Trophoblast cell (in vitro differentiated cells and primary cell): ENCODE results near the gene XXYLT1.
A peak's percentile ranks its signal among the peaks of the same experiment; 100 is the strongest.

ENCODE experiments used
- DNase-seq, 2 donors: peaks; one replicate each; pipeline ENCODE4 v3.0.0-alpha.2; 2016
- H2AFZ ChIP-seq: 2 replicates; pipeline ENCODE4 v1.6.1; 2013; ENCODE audit warnings: low read length, moderate library complexity, mild to moderate bottlenecking; ENCODE audit not compliant: insufficient read depth, poor library complexity
- H2AK5ac ChIP-seq: 2 replicates; pipeline ENCODE4 v1.6.1; 2013; ENCODE audit warnings: mild to moderate bottlenecking, low read length
- H2BK120ac ChIP-seq: 2 replicates; pipeline ENCODE4 v1.6.1; 2013; ENCODE audit warnings: low read length, mild to moderate bottlenecking, moderate library complexity; ENCODE audit not compliant: insufficient read depth, poor library complexity
- H2BK12ac ChIP-seq: 2 replicates; pipeline ENCODE4 v1.6.1; 2013; ENCODE audit warnings: mild to moderate bottlenecking, low read length, moderate library complexity
- H2BK5ac ChIP-seq: 2 replicates; pipeline ENCODE4 v1.6.1; 2013; ENCODE audit warnings: low read length, low read depth, moderate library complexity, mild to moderate bottlenecking; ENCODE audit not compliant: poor library complexity
- H3K14ac ChIP-seq: 2 replicates; pipeline ENCODE4 v1.6.1; 2013; ENCODE audit warnings: mild to moderate bottlenecking, low read length
- H3K18ac ChIP-seq: 2 replicates; pipeline ENCODE4 v1.6.1; 2013; ENCODE audit warnings: mild to moderate bottlenecking, low read length
- H3K23ac ChIP-seq: 2 replicates; pipeline ENCODE4 v1.6.1; 2013; ENCODE audit warnings: low read length
- H3K27ac ChIP-seq: 2 replicates; pipeline ENCODE4 v1.5.1; 2013; ENCODE audit warnings: low read depth, mild to moderate bottlenecking, inconsistent platforms, low read length, moderate library complexity
- H3K27me3 ChIP-seq: 2 replicates; pipeline ENCODE4 v1.6.1; 2013; ENCODE audit warnings: inconsistent platforms, mild to moderate bottlenecking, low read length, moderate library complexity; ENCODE audit not compliant: insufficient read depth
- H3K36me3 ChIP-seq, 2 experiments: 1 replicate in 1 of 2; 2 replicates in 1 of 2; pipeline ENCODE4 v1.6.1; 2013; ENCODE audit warnings: low read length in 2 of 2, mild to moderate bottlenecking in 2 of 2, moderate library complexity in 1 of 2; ENCODE audit not compliant: insufficient read depth in 2 of 2, control insufficient read depth in 1 of 2
- H3K4ac ChIP-seq: 2 replicates; pipeline ENCODE4 v1.6.1; 2013; ENCODE audit warnings: low read depth, mild to moderate bottlenecking, low read length, moderate library complexity
- H3K4me1 ChIP-seq, 2 experiments: 1 replicate in 1 of 2; 2 replicates in 1 of 2; pipeline ENCODE4 v1.6.1; 2013; ENCODE audit warnings: low read length in 2 of 2, mild to moderate bottlenecking in 2 of 2, moderate library complexity in 1 of 2; ENCODE audit not compliant: insufficient read depth in 2 of 2, control insufficient read depth in 1 of 2
- H3K4me2 ChIP-seq: 2 replicates; pipeline ENCODE4 v1.6.1; 2013; ENCODE audit warnings: inconsistent platforms, mild to moderate bottlenecking, low read length, moderate library complexity
- H3K4me3 ChIP-seq: 2 replicates; pipeline ENCODE4 v1.5.1; 2013; ENCODE audit warnings: mild to moderate bottlenecking, low read depth, low read length, inconsistent platforms
- H3K79me1 ChIP-seq: one replicate; pipeline ENCODE4 v1.6.1; 2013; ENCODE audit warnings: low read length
- H3K79me2 ChIP-seq: 2 replicates; pipeline ENCODE4 v1.6.1; 2013; ENCODE audit warnings: low read length, mild to moderate bottlenecking; ENCODE audit not compliant: control insufficient read depth, insufficient read depth, poor library complexity
- H3K9ac ChIP-seq: 2 replicates; pipeline ENCODE4 v1.6.1; 2013; ENCODE audit warnings: mild to moderate bottlenecking, low read length
- H3K9me3 ChIP-seq: 2 replicates; pipeline ENCODE4 v1.6.1; 2013; ENCODE audit warnings: low read depth, mild to moderate bottlenecking, control low read depth, inconsistent platforms, low read length; ENCODE audit not compliant: insufficient read depth
- H4K12ac ChIP-seq: 2 replicates; pipeline ENCODE4 v1.6.1; 2013; ENCODE audit warnings: low read depth, mild to moderate bottlenecking, low read length, moderate library complexity
- H4K8ac ChIP-seq: 2 replicates; pipeline ENCODE4 v1.6.1; 2013; ENCODE audit warnings: low read depth, mild to moderate bottlenecking, low read length, moderate library complexity
- H4K91ac ChIP-seq: one replicate; pipeline ENCODE4 v1.6.1; 2013; ENCODE audit warnings: low read depth, mild to moderate bottlenecking, low read length, moderate library complexity
- WGBS: extraction: QIAGEN DNeasy Blood & Tissue Kit; methylation state at CpG from one replicate; pipeline ENCODE4 v1.1.7; 2013; ENCODE audit warnings: missing lambda C conversion rate; ENCODE audit not compliant: insufficient read length, insufficient coverage; ENCODE audit errors: extremely low coverage; 5-methylcytosine and 5-hydroxymethylcytosine counted together

XXYLT1 gene

DNA sequence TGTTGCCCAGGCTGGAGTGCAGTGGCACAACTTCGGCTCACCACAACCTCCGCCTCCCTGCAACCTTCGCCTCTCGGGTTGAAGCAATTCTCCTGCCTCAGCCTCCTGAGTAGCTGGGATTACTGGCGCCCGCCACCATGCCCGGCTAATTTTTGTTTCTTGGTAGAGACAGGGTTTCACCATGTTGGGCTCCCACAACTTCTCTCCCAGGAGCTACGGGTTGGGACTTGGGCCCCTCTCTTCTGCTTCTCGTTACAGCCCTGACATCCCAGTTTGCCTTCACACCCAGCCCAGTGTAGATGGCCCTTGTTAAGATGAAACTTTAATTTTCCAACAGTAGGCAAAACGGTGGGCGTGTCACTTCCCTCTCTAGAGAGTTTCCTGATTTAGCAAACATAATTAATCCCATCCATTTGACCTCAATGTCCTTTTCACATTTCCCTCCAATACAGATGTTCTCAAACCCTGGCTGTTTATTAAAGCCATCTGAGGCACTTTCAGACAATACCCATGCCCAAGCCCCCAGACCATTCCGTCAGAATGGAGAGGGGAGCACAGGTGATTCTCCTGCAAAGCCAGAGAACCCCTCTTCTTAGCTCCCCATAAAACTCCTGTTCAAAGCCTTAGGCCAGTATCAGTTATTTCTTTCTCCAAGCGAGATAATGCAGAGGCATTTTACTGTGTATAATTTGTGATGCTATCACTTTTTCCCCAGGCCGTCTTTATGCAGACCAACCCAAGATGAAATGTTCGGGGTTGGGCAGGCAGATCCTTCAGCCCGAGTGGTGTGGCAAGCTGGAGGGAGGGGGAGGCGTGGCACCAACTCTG is 245.7 kb downstream of the XXYLT1 start:
- H2AK5ac ChIP-seq = no peak overlapping the region
- no peak overlapping the region for H3K27ac ChIP-seq
- no peak overlapping the region for H3K4ac ChIP-seq
- H3K27me3 ChIP-seq = no peaks in the 10 kb centered on the region
- H2BK120ac ChIP-seq = no peak overlapping the region
- no peak for DNase-seq
- H2BK12ac ChIP-seq = no peak overlapping the region
- no peak overlapping the region for H3K4me3 ChIP-seq
- no peaks in the 10 kb centered on the region for H3K79me1 ChIP-seq
- WGBS = no CpG with 5 or more reads among the region's 17 CpGs
- no peak overlapping the region for H3K14ac ChIP-seq
- H3K9me3 ChIP-seq = peaks cover 4% of the 10 kb centered on the region
- H4K12ac ChIP-seq = no peak overlapping the region
- no peak overlapping the region for H2BK5ac ChIP-seq
- no peak overlapping the region for H2AFZ ChIP-seq
- no peak overlapping the region for H3K9ac ChIP-seq
- no peaks in the 10 kb centered on the region for H3K79me2 ChIP-seq
- H4K8ac ChIP-seq = no peak overlapping the region
- H3K18ac ChIP-seq = no peak overlapping the region
- H3K36me3 ChIP-seq = no peaks in the 10 kb centered on the region
- peaks cover 0 to 1% of the 10 kb centered on the region in 2 experiments for H3K4me1 ChIP-seq
- no peak overlapping the region for H3K4me2 ChIP-seq
- H3K23ac ChIP-seq = no peak overlapping the region
- no peak overlapping the region for H4K91ac ChIP-seq

DNA sequence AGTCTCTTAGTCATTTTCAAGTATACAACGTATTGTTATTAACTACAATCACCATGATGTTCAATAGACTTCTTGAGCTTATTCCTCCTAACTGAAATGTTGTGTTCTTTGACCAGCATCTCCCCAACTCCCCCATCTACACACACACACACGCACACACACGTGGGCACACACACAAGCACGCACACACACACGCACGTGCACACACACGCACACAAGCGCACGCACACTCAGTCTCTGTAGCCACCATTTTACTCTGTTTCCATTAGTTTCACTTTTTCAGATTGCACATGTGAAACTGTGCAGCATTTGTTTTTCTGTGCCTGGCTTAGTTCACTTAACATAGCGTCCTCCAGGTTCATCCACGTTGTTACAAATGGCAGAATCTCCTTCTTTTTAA is 247.0 kb downstream of the XXYLT1 start:
- Histone ChIP-seq H3K18ac (no peak overlapping the region), H3K27ac (no peak overlapping the region), H4K12ac (no peak overlapping the region), H3K14ac (no peak overlapping the region), H3K4me3 (peak overlapping the region; percentile 38), H3K9me3 (peaks cover 4% of the 10 kb centered on the region), H3K4me1 (no peaks in the 10 kb centered on the region), H3K9ac (no peak overlapping the region), H3K27me3 (no peaks in the 10 kb centered on the region), H3K79me2 (no peaks in the 10 kb centered on the region), H2BK5ac (no peak overlapping the region), H2BK120ac (no peak overlapping the region), H4K8ac (no peak overlapping the region), H2AFZ (no peak overlapping the region), H3K36me3 (no peaks in the 10 kb centered on the region), H2BK12ac (no peak overlapping the region), H4K91ac (no peak overlapping the region), H3K23ac (no peak overlapping the region), H3K79me1 (no peaks in the 10 kb centered on the region), H3K4me2 (no peak overlapping the region), H2AK5ac (no peak overlapping the region), H3K4ac (no peak overlapping the region)
- WGBS = no CpG with 5 or more reads among the region's 11 CpGs
- no peak for DNase-seq

GRCh38 chr3:195023576-195023975 is 247.4 kb downstream of the XXYLT1 start:
- no peak overlapping the region for H4K8ac ChIP-seq
- H4K91ac ChIP-seq = no peak overlapping the region
- H2BK12ac ChIP-seq = no peak overlapping the region
- H2AFZ ChIP-seq = no peak overlapping the region
- no peaks in the 10 kb centered on the region for H3K79me2 ChIP-seq
- H4K12ac ChIP-seq = no peak overlapping the region
- no peak overlapping the region for H3K23ac ChIP-seq
- peaks cover 4% of the 10 kb centered on the region for H3K9me3 ChIP-seq
- H3K79me1 ChIP-seq = no peaks in the 10 kb centered on the region
- no CpG with 5 or more reads among the region's 2 CpGs for WGBS
- no peak overlapping the region for H3K9ac ChIP-seq
- H3K4me3 ChIP-seq = no peak overlapping the region
- H3K18ac ChIP-seq = no peak overlapping the region
- H3K14ac ChIP-seq = no peak overlapping the region
- H3K4me2 ChIP-seq = no peak overlapping the region
- H3K27ac ChIP-seq = no peak overlapping the region
- H3K36me3 ChIP-seq = no peaks in the 10 kb centered on the region
- no peak overlapping the region for H2BK5ac ChIP-seq
- H3K27me3 ChIP-seq = no peaks in the 10 kb centered on the region
- H3K4ac ChIP-seq = no peak overlapping the region
- H3K4me1 ChIP-seq = no peaks in the 10 kb centered on the region
- no peak overlapping the region for H2BK120ac ChIP-seq
- no peak for DNase-seq
- H2AK5ac ChIP-seq = no peak overlapping the region

GRCh38 chr3:195021692-195022091 is 249.3 kb downstream of the XXYLT1 start:
- no peak overlapping the region for H3K27ac ChIP-seq
- H3K36me3 ChIP-seq = no peaks in the 10 kb centered on the region
- H3K4me3 ChIP-seq = no peak overlapping the region
- WGBS = no CpG with 5 or more reads among the region's 3 CpGs
- H4K8ac ChIP-seq = no peak overlapping the region
- H3K9me3 ChIP-seq = peaks cover 2% of the 10 kb centered on the region
- no peak overlapping the region for H3K18ac ChIP-seq
- no peak overlapping the region for H3K23ac ChIP-seq
- no peak overlapping the region for H2BK5ac ChIP-seq
- H3K14ac ChIP-seq = no peak overlapping the region
- no peaks in the 10 kb centered on the region for H3K4me1 ChIP-seq
- H3K27me3 ChIP-seq = no peaks in the 10 kb centered on the region
- H3K9ac ChIP-seq = no peak overlapping the region
- no peaks in the 10 kb centered on the region for H3K79me2 ChIP-seq
- no peak overlapping the region for H4K12ac ChIP-seq
- H3K79me1 ChIP-seq = no peaks in the 10 kb centered on the region
- H4K91ac ChIP-seq = no peak overlapping the region
- H2AFZ ChIP-seq = no peak overlapping the region
- H3K4me2 ChIP-seq = no peak overlapping the region
- H3K4ac ChIP-seq = no peak overlapping the region
- DNase-seq = no peak
- no peak overlapping the region for H2AK5ac ChIP-seq
- H2BK120ac ChIP-seq = no peak overlapping the region
- H2BK12ac ChIP-seq = no peak overlapping the region
